SHP77 treated with DMSO at 0.1 percent for 48 hours (cell line): ENCODE results near the gene C2CD2.

Source experiments
- DNase-seq: peaks from one replicate; lab custom pipeline; 2025; lab: John Stamatoyannopoulos, UW

Gene C2CD2

GRCh38 chr21:41932191-41932575 lies 21.6 kb downstream of the C2CD2 start:
- no peak for DNase-seq

GRCh38 chr21:41931041-41931451 lies 22.8 kb downstream of the C2CD2 start:
- DNase-seq = no peak

- DNase-seq = no peak
Measured at GRCh38 chr21:41929248-41929647, 24.6 kb downstream of the C2CD2 start.

GRCh38 chr21:41928621-41929220 lies 25.1 kb downstream of the C2CD2 start:
- no peak for DNase-seq

GRCh38 chr21:41927727-41928409 lies 25.9 kb downstream of the C2CD2 start:
- DNase-seq = no peak

- DNase-seq = no peak
Measured at GRCh38 chr21:41926807-41927171, 27.0 kb downstream of the C2CD2 start.

GRCh38 chr21:41926117-41926806 lies 27.6 kb downstream of the C2CD2 start:
- DNase-seq = no peak

GRCh38 chr21:41925767-41926116 lies 28.1 kb downstream of the C2CD2 start:
- no peak for DNase-seq

- DNase-seq = no peak
Measured at GRCh38 chr21:41924368-41924754, 29.5 kb downstream of the C2CD2 start.

- no peak for DNase-seq
Measured at GRCh38 chr21:41923631-41924367, 30.0 kb downstream of the C2CD2 start.

GRCh38 chr21:41923186-41923585 lies 30.6 kb downstream of the C2CD2 start:
- DNase-seq = no peak

- DNase-seq = no peak
Measured at GRCh38 chr21:41921021-41921420, 32.8 kb downstream of the C2CD2 start.

- no peak for DNase-seq
Measured at GRCh38 chr21:41920476-41920875, 33.3 kb downstream of the C2CD2 start.

- no peak for DNase-seq
Measured at GRCh38 chr21:41919666-41920398, 34.0 kb downstream of the C2CD2 start.

GRCh38 chr21:41918561-41919358 lies 35.1 kb downstream of the C2CD2 start:
- no peak for DNase-seq

- DNase-seq = no peak
Measured at GRCh38 chr21:41917531-41917930, 36.3 kb downstream of the C2CD2 start.

- no peak for DNase-seq
Measured at GRCh38 chr21:41916888-41917433, 36.9 kb downstream of the C2CD2 start.

GRCh38 chr21:41914965-41915364 lies 38.9 kb downstream of the C2CD2 start:
- no peak for DNase-seq

GRCh38 chr21:41914358-41914757 lies 39.5 kb downstream of the C2CD2 start:
- DNase-seq = no peak

- DNase-seq = no peak
Measured at GRCh38 chr21:41913230-41913629, 40.6 kb downstream of the C2CD2 start.

GRCh38 chr21:41908829-41909228 lies 45.0 kb downstream of the C2CD2 start:
- DNase-seq = no peak
